SK-N-SH (cell line): ENCODE data around the gene RFLNA.

ENCODE experiments used
- CTCF ChIP-seq: fragments of 200-600 bp; sonication (generic); IDR thresholded peaks from 2 replicates; pipeline ENCODE4 v1.6.1; 2017; ENCODE audit warnings: antibody characterized with exemption, mild to moderate bottlenecking, moderate library complexity
- EZH2phosphoT487 ChIP-seq: fragments of 200-600 bp; sonication (generic); IDR thresholded peaks from 2 replicates; pipeline ENCODE4 v1.6.1; 2017; ENCODE audit warnings: low read depth, mixed run types, mild to moderate bottlenecking, antibody characterized with exemption, moderate library complexity, borderline replicate concordance
- FOSL2 ChIP-seq: IDR thresholded peaks from 2 replicates; pipeline ENCODE4 v1.4.0; 2012; ENCODE audit warnings: low read depth, mild to moderate bottlenecking, moderate library complexity, borderline replicate concordance
- RAD21 ChIP-seq: IDR thresholded peaks from 2 replicates; pipeline ENCODE4 v1.6.1; 2012; ENCODE audit warnings: mild to moderate bottlenecking, low read length
- REST ChIP-seq: IDR thresholded peaks from 2 replicates; pipeline ENCODE4 v1.6.1; 2012; ENCODE audit warnings: mild to moderate bottlenecking, low read depth, low read length, moderate library complexity
- TCF12 ChIP-seq: IDR thresholded peaks from 2 replicates; pipeline ENCODE4 v1.4.0; 2012

GRCh38 chr12:124344526-124344925 is 49.6 kb downstream of the RFLNA start:
- no peak for TF ChIP-seq FOSL2
- TF ChIP-seq CTCF, result no peak
- TF ChIP-seq REST, result no peak
- no peak for TF ChIP-seq EZH2phosphoT487
- TF ChIP-seq RAD21, result no peak
- no peak for TF ChIP-seq TCF12
